K562 treated with DMSO at 1 percent for 4 hours (cell line): ENCODE measurements around the gene TRIM5. TPM values are rescaled to one million over a fixed set of nuclear protein-coding genes. Genes with fewer than 3 reads are reported as not detected.

Experiments used
- total RNA-seq: library from RNA; unstranded; fragments of 300-600 nt; gene quantifications from 2 replicates; pipeline ENCODE4 v1.2.3, GENCODE V29; 2022; ENCODE audit not compliant: insufficient read depth

TRIM5 gene, protein sequence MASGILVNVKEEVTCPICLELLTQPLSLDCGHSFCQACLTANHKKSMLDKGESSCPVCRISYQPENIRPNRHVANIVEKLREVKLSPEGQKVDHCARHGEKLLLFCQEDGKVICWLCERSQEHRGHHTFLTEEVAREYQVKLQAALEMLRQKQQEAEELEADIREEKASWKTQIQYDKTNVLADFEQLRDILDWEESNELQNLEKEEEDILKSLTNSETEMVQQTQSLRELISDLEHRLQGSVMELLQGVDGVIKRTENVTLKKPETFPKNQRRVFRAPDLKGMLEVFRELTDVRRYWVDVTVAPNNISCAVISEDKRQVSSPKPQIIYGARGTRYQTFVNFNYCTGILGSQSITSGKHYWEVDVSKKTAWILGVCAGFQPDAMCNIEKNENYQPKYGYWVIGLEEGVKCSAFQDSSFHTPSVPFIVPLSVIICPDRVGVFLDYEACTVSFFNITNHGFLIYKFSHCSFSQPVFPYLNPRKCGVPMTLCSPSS
- 11.6 and 13.1 TPM in 2 replicates for total RNA-seq

DNA sequence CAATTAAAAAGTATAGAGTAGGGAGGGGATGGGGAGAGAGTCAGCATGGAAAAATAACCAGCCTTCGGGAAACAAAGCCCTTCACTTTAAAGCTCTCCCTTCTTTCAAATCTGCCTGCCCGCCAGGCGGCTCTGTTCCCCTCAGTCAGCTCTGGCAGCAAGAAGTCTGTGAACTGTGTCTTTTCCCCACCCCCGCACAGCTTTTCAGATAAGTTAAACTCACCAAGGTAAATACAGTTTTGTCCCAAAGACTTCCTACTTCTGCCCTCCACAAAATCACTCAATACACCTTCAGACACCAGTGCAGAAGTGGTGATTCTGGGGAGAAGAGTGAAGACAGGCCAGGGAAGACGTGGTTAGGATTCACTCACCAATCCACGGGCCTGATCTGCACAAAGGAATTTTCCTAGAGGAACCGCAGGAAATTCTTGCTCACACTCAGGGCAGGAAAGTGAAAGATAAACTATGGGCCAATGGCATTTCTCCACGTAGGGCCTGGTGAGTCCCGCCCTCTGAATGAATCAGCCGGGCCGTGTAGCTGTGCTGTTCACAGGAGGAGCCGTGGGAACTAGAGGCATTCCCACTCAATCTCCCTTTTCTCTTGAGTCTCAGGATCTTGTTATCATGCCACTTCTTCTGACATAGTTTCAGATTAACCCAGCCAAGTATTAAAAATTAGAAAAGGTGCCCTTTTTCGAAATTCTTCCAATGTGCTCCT lies at the start of gene TRIM5:
TSS of gene TRIM5 (minus strand) at position 429 of the 717 bp plus-strand sequence. CDS start 4,897 bp downstream, outside the sequence.

GRCh38 chr11:5689551-5689983 lies 4.7 kb upstream of the TRIM5 start, which contains the start of gene TRIM22:
TSS of gene TRIM22 (plus strand) at chr11:5689790. CDS start at chr11:5696233, 6,443 bp downstream.

GRCh38 chr11:5624489-5625279 lies 60.2 kb downstream of the TRIM5 start, which contains the start of gene TRIM34:
TSS of gene TRIM34 (plus strand) at chr11:5625001. CDS start at chr11:5632332, 7,331 bp downstream.

Other genes starting within 250 kb of the TRIM5 start
- not detected in 2 replicates for gene OR51I1, start 243.6 kb downstream of the TRIM5 start, total RNA-seq
- gene OR51I2, start 235.8 kb downstream of the TRIM5 start, total RNA-seq: not detected in 2 replicates
- gene OR52D1, start 196.4 kb downstream of the TRIM5 start, total RNA-seq: not detected in 2 replicates
- not detected in 2 replicates for gene UBQLN3, start 175.1 kb downstream of the TRIM5 start, total RNA-seq
- gene UBQLNL, start 168.4 kb downstream of the TRIM5 start, total RNA-seq: 0.44 TPM in 1 of 2 replicates, not detected in the other
- not detected in 2 replicates for gene OR52H1, start 136.5 kb downstream of the TRIM5 start, total RNA-seq
- gene OR52B6, start 104.2 kb downstream of the TRIM5 start, total RNA-seq: not detected in 2 replicates
- 10.9 and 13.0 TPM in 2 replicates for gene TRIM6, start 88.4 kb downstream of the TRIM5 start, total RNA-seq
- 2.0 and 3.1 TPM in 2 replicates for gene TRIM34, start 60.1 kb downstream of the TRIM5 start, total RNA-seq
- 0.41 and 0.45 TPM in 2 replicates for gene TRIM22, start 4.7 kb upstream of the TRIM5 start, total RNA-seq
- not detected in 2 replicates for gene OR56B1, start 51.4 kb upstream of the TRIM5 start, total RNA-seq
- not detected in 2 replicates for gene OR52N4, start 69.2 kb upstream of the TRIM5 start, total RNA-seq
- not detected in 2 replicates for gene OR52N5, start 98.3 kb upstream of the TRIM5 start, total RNA-seq
- not detected in 2 replicates for gene OR52N1, start 106.2 kb upstream of the TRIM5 start, total RNA-seq
- gene OR52N2, start 123.8 kb upstream of the TRIM5 start, total RNA-seq: not detected in 2 replicates
- not detected in 2 replicates for gene OR52E6, start 156.8 kb upstream of the TRIM5 start, total RNA-seq
- gene OR52E8, start 172.6 kb upstream of the TRIM5 start, total RNA-seq: not detected in 2 replicates
- not detected in 2 replicates for gene OR52E4, start 195.6 kb upstream of the TRIM5 start, total RNA-seq
- not detected in 2 replicates for gene OR52E5, start 208.1 kb upstream of the TRIM5 start, total RNA-seq